Endothelial cell of umbilical vein (primary cell): ENCODE results near the gene STAT2. TPM values are rescaled to one million over a fixed set of nuclear protein-coding genes. Genes with fewer than 3 reads are reported as not detected.

ENCODE experiments used
- BruUV-seq: library from RNA; stranded (reverse); fragments of 400-500 nt; replicated peaks from 2 replicates; lab custom pipeline; 2021; lab: Mats Ljungman, UMichigan
- CTCF ChIA-PET: fragments of 300-600, 350-600 bp; sonication (Branson Sonifier 250); formaldehyde crosslinking; loops from one replicate; lab custom pipeline; 2021; ENCODE audit warnings: antibody characterized with exemption, inconsistent platforms; lab: Charles Lee
- POLR2A ChIA-PET: fragments of 300-600, 350-600 bp; sonication (Branson Sonifier 250); formaldehyde crosslinking; loops from one replicate; lab custom pipeline; 2021; ENCODE audit warnings: antibody characterized with exemption, inconsistent platforms; lab: Charles Lee
- DNase-seq: peaks from one replicate; pipeline ENCODE4 v3.0.0-alpha.2; 2011; ENCODE audit warnings: low read depth, low spot score
- FAIRE-seq: peaks from 2 replicates; lab custom pipeline; 2011; peaks lifted over from hg19 to GRCh38; lab: Jason Lieb, UNC
- H2AFZ ChIP-seq: 2 replicates; pipeline ENCODE4 v1.6.0; 2012; ENCODE audit warnings: low read depth, low read length, control low read depth, inconsistent platforms
- H3K27ac ChIP-seq: 2 replicates; pipeline ENCODE4 v1.5.1; 2011; ENCODE audit warnings: low read depth, mild to moderate bottlenecking, control low read depth, low read length, moderate library complexity; ENCODE audit not compliant: insufficient read depth
- H3K27me3 ChIP-seq, 2 experiments: 2 replicates each; pipeline versions ENCODE4 v1.6.0 to v1.6.1; 2011; ENCODE audit warnings: low read length in 2 of 2, mixed read lengths in 1 of 2; ENCODE audit not compliant: control insufficient read depth in 2 of 2, insufficient read depth in 2 of 2
- H3K36me3 ChIP-seq, 2 experiments: 2 replicates in 1 of 2; 3 replicates in 1 of 2; pipeline ENCODE4 v1.5.1; 2011; ENCODE audit warnings: low read length in 2 of 2, mild to moderate bottlenecking in 1 of 2, moderate library complexity in 1 of 2; ENCODE audit not compliant: control insufficient read depth in 2 of 2, insufficient read depth in 2 of 2; ENCODE audit errors: extremely low read depth in 1 of 2
- H3K4me1 ChIP-seq: 3 replicates; pipeline ENCODE4 v1.5.1; 2011; ENCODE audit warnings: mild to moderate bottlenecking, low read length; ENCODE audit not compliant: control insufficient read depth, insufficient read depth; ENCODE audit errors: extremely low read depth
- H3K4me2 ChIP-seq: 2 replicates; pipeline ENCODE4 v1.6.1; 2011; ENCODE audit warnings: low read length, control low read depth, mixed read lengths; ENCODE audit not compliant: insufficient read depth
- H3K4me3 ChIP-seq, 3 experiments: fragments of 200-600 bp in 1 of 3; sonication (generic), shearing (Covaris generic) in 1 of 3; replicated peaks in 1 of 3; 2 replicates each; pipeline ENCODE4 v1.5.1; 2011 to 2016; ENCODE audit warnings: control low read depth in 3 of 3, low read length in 3 of 3, mild to moderate bottlenecking in 2 of 3, inconsistent platforms in 1 of 3, low read depth in 1 of 3, moderate library complexity in 1 of 3; ENCODE audit not compliant: insufficient read depth in 1 of 3
- H3K79me2 ChIP-seq: 2 replicates; pipeline ENCODE4 v1.6.0; 2012; ENCODE audit warnings: low read length, inconsistent platforms; ENCODE audit not compliant: control insufficient read depth, insufficient read depth
- H3K9ac ChIP-seq: replicated peaks from 2 replicates; pipeline ENCODE3; 2011; ENCODE audit warnings: low read length, control low read depth; ENCODE audit not compliant: insufficient read depth; ENCODE audit errors: extremely low read depth
- H3K9me1 ChIP-seq: replicated peaks from 3 replicates; pipeline ENCODE4 v1.6.0; 2011; ENCODE audit warnings: mild to moderate bottlenecking, low read length; ENCODE audit not compliant: control insufficient read depth, insufficient read depth; ENCODE audit errors: extremely low read depth
- H3K9me3 ChIP-seq: replicated peaks from 2 replicates; pipeline ENCODE4 v1.5.1; 2012; ENCODE audit warnings: low read length, inconsistent platforms; ENCODE audit not compliant: control insufficient read depth, insufficient read depth
- H4K20me1 ChIP-seq: replicated peaks from 2 replicates; pipeline ENCODE3; 2011; ENCODE audit warnings: mild to moderate bottlenecking, low read length; ENCODE audit not compliant: control insufficient read depth, insufficient read depth; ENCODE audit errors: extremely low read depth
- EZH2 ChIP-seq: IDR thresholded peaks from 2 replicates; pipeline ENCODE4 v1.6.1; 2012; ENCODE audit warnings: borderline replicate concordance, low read depth, mild to moderate bottlenecking, moderate library complexity, low read length, inconsistent platforms; ENCODE audit not compliant: severe bottlenecking
- FOS ChIP-seq: IDR thresholded peaks from 2 replicates; pipeline ENCODE4 v1.6.1; 2011; ENCODE audit warnings: mild to moderate bottlenecking, low read length, moderate library complexity, borderline replicate concordance; ENCODE audit not compliant: insufficient read depth
- JUN ChIP-seq: IDR thresholded peaks from 2 replicates; pipeline ENCODE4 v1.6.1; 2011; ENCODE audit warnings: borderline replicate concordance, low read depth; ENCODE audit not compliant: insufficient read length, insufficient read depth
- MAX ChIP-seq: IDR thresholded peaks from 2 replicates; pipeline ENCODE4 v1.6.1; 2011; ENCODE audit not compliant: insufficient read depth, insufficient read length
- MYC ChIP-seq: IDR thresholded peaks from one replicate; pipeline ENCODE4 v1.6.1; 2011; ENCODE audit warnings: mild to moderate bottlenecking, low read depth, low read length
- dilution Hi-C: fragments of 300-500 bp; cut with MboI; formaldehyde crosslinking; loops from one replicate; pipeline ENCODE4 v1.15.0; 2019; ENCODE audit warnings: low sequenced_read_pairs; ENCODE audit not compliant: extremely low pct_ligation_motif_present
- intact Hi-C: fragments of 100-400 bp; cut with micrococcal nuclease; formaldehyde crosslinking; loops from one replicate; pipeline ENCODE4 v1.10.0; 2022
- polyA plus RNA-seq, 4 experiments: library from polyadenylated mRNA; depleted of rRNA in 3 of 4; stranded (reverse) in 3 of 4; unstranded in 1 of 4; fragments of >200 nt; gene quantifications; 2 replicates each; pipeline versions ENCODE4 v1.2.1 to v1.2.3, GENCODE V29; 2011 to 2012; ENCODE audit warnings: missing spikeins in 1 of 4
- total RNA-seq: library from RNA; stranded (reverse); gene quantifications from 2 replicates; pipeline ENCODE4 v1.2.3, GENCODE V29; 2021
- TF ChIP-seq, protein P1 (sequence below), 2 donors: IDR thresholded peaks; 1 replicate in 1 of 2; 2 replicates in 1 of 2; pipeline ENCODE4 v1.5.1; 2011; ENCODE audit warnings: low read length in 2 of 2, mild to moderate bottlenecking in 2 of 2, moderate library complexity in 2 of 2, control low read depth in 1 of 2, inconsistent platforms in 1 of 2, low read depth in 1 of 2; ENCODE audit not compliant: insufficient read depth in 1 of 2; ENCODE audit errors: extremely low read depth in 1 of 2

Gene STAT2
- total and polyA plus RNA-seq, 2 donors (not counting 3 experiments of a cell fraction or from before 2014, with no cell fraction given) = 62.8 to 66.5 TPM

DNA sequence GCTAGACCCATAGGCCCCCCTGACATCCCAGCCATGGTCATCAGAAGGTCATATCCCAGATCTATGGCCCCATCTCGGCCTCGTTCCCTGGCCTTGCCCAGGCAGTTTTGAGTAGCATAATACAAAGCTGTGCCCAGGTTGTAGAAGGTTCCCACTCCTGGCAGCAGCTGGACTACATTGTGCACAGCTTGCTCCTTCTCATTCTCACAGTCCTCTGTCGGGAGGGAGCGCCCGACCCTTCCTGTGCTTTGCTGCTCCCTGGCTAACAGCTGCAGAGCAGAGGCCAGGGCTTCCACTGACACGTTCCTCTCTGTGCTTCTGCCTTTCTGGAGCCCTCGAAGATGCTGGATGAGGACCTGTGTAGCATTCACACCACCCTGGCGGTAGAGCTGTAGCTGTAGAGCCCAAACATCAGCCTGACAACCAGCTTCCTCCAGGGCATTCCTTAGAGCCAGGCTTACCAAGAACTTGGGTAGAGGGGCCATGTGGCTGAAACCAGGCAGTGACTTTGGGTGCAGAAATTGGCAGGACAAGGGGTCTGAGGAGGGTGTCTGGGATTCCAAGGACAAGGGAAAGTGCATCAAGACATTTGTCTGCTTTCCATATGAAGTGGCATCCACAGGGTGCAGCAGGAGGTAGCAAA, 1.7 kb upstream of the STAT2 start:
- no peaks in the 10 kb centered on the region for H4K20me1 ChIP-seq
- H3K4me2 ChIP-seq = no peak overlapping the region
- H3K9ac ChIP-seq = no peak overlapping the region
- no peaks in the 10 kb centered on the region for H3K36me3 ChIP-seq
- peaks cover 14% of the 10 kb centered on the region for H3K4me1 ChIP-seq
- no peaks in the 10 kb centered on the region for H3K9me1 ChIP-seq
- no peaks in the 10 kb centered on the region for H3K27me3 ChIP-seq
- DNase-seq = no peak
- H3K27ac ChIP-seq = no peak overlapping the region
- CTCF ChIA-PET = interaction anchor here (1.1 kb wide), 1 partner anchor 103 kb away, joined by 4 read pairs; no protein-coding TSS in a partner anchor
- no peak for FAIRE-seq
- POLR2A ChIA-PET = interaction anchor here (0.6 kb wide), 1 partner anchor 30 kb away, joined by 3 read pairs; no protein-coding TSS in a partner anchor
- no peaks in the 10 kb centered on the region for H3K9me3 ChIP-seq
- BruUV-seq = no TSS peak
- no peak overlapping the region for H3K4me3 ChIP-seq
- TF ChIP-seq, protein P1, sequence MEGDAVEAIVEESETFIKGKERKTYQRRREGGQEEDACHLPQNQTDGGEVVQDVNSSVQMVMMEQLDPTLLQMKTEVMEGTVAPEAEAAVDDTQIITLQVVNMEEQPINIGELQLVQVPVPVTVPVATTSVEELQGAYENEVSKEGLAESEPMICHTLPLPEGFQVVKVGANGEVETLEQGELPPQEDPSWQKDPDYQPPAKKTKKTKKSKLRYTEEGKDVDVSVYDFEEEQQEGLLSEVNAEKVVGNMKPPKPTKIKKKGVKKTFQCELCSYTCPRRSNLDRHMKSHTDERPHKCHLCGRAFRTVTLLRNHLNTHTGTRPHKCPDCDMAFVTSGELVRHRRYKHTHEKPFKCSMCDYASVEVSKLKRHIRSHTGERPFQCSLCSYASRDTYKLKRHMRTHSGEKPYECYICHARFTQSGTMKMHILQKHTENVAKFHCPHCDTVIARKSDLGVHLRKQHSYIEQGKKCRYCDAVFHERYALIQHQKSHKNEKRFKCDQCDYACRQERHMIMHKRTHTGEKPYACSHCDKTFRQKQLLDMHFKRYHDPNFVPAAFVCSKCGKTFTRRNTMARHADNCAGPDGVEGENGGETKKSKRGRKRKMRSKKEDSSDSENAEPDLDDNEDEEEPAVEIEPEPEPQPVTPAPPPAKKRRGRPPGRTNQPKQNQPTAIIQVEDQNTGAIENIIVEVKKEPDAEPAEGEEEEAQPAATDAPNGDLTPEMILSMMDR (IDR thresholded peaks at IDR 0.05; ENCODE audit: extremely low read depth in 1 of 2, insufficient read depth in 1 of 2, low read depth in 1 of 2, low read length in 2 of 2) = no peak
- TF ChIP-seq JUN = no peak
- TF ChIP-seq MYC = no peak
- TF ChIP-seq EZH2 = no peak
- TF ChIP-seq MAX = no peak
- no peak for TF ChIP-seq FOS
- intact Hi-C loops = loop anchor here (5.0 kb wide), 1 partner anchor 86 kb away; the partner anchor contains the start of gene TIMELESS
- no peak overlapping the region for H2AFZ ChIP-seq
- peaks cover 10% of the 10 kb centered on the region for H3K79me2 ChIP-seq
- dilution Hi-C loops = no loop called here
